Measurements from ENCODE around the gene KRTAP9-6. TPM values are rescaled to one million over a fixed set of nuclear protein-coding genes. Genes with fewer than 3 reads are reported as not detected.
"Not testable (repeated sequence)": the region's sequence is repeated elsewhere in the genome, so short reads cannot be mapped to it uniquely, and the experiment has no call there.

Gene KRTAP9-6
- total RNA-seq, 4 donors from 2014 or later, result not detected

- no peaks in the 10 kb centered on the region for H3K27me3 ChIP-seq
- H3K36me3 ChIP-seq, result no peaks in the 10 kb centered on the region
- TF ChIP-seq, protein P1, sequence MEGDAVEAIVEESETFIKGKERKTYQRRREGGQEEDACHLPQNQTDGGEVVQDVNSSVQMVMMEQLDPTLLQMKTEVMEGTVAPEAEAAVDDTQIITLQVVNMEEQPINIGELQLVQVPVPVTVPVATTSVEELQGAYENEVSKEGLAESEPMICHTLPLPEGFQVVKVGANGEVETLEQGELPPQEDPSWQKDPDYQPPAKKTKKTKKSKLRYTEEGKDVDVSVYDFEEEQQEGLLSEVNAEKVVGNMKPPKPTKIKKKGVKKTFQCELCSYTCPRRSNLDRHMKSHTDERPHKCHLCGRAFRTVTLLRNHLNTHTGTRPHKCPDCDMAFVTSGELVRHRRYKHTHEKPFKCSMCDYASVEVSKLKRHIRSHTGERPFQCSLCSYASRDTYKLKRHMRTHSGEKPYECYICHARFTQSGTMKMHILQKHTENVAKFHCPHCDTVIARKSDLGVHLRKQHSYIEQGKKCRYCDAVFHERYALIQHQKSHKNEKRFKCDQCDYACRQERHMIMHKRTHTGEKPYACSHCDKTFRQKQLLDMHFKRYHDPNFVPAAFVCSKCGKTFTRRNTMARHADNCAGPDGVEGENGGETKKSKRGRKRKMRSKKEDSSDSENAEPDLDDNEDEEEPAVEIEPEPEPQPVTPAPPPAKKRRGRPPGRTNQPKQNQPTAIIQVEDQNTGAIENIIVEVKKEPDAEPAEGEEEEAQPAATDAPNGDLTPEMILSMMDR (IDR thresholded peaks at IDR 0.05), result no peak
- no peak for TF ChIP-seq POLR2A (IDR thresholded peaks at IDR 0.05)
- H3K9me3 ChIP-seq, result no peaks in the 10 kb centered on the region
- no peak overlapping the region for H3K27ac ChIP-seq
- no peak for DNase-seq
- no peaks in the 10 kb centered on the region for H3K4me1 ChIP-seq
- WGBS, 2 donors, result 64 to 90% methylated on average over 2 of the region's 2 CpGs
- intact Hi-C loops (cut with DNase I), result no loop called here
- H3K4me3 ChIP-seq (replicated peaks in 1 of 3), result no peak overlapping the region
Observed at GRCh38 chr17:41263212-41263611, 2.0 kb upstream of the KRTAP9-6 start.

DNA sequence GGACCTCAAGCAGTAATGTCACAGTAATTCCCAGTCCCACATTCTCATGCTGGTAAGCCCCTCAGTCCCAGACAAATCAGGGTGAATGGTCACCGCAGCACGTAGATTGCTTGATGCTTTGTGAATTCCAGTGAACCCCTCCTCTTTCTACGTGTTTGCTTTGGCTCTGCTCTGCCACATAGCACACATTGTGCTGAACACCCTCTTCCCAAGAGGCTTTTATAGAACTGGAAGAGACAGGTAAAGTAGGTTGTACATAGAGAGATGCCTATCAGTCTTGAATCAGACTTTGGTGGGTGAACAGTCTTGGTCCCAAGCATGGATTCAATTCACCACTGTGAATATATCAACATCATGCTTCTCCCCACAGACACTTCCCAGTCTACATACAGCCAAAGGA lies 579 bp upstream of the KRTAP9-6 start:
- DNase-seq, result no peak
- 36 to 47% methylated on average over 3 of the region's 3 CpGs for WGBS, 2 donors
- Histone ChIP-seq H3K4me1 (no peaks in the 10 kb centered on the region), H3K27ac (no peak overlapping the region), H3K36me3 (no peaks in the 10 kb centered on the region), H3K9me3 (no peaks in the 10 kb centered on the region), H3K4me3 (replicated peaks in 1 of 3) (no peak overlapping the region), H3K27me3 (no peaks in the 10 kb centered on the region)
- no peak for TF ChIP-seq POLR2A (IDR thresholded peaks at IDR 0.05)
- TF ChIP-seq, protein P1 (IDR thresholded peaks at IDR 0.05), result no peak
- intact Hi-C loops (cut with DNase I), result no loop called here

DNA sequence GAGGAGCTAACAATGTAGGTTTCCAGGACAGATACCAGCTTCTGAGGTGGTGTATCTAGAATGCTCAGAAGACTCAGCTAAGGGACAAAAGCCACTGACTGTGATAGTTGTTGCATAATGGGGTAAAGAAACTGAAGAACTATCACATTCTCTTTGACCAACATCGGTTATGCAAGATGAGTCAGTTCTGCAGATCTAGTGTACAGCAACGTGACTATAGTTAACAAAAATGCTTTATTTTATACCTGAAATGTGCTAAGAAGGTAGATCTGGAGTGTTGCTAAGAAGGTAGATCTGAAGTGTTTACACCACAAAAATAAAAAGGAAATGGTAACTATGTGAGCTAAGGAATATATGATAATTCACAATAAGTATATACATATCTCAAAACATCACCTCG lies 2.5 kb downstream of the KRTAP9-6 start:
- no CpG with 5 or more reads among the region's 3 CpGs for WGBS, 2 donors
- no peak overlapping the region for H3K27ac ChIP-seq

GRCh38 chr17:41271323-41271722 lies 6.1 kb downstream of the KRTAP9-6 start:
- H3K27me3 ChIP-seq; H3K27ac ChIP-seq; intact Hi-C loops (cut with DNase I); H3K9me3 ChIP-seq; DNase-seq; H3K36me3 ChIP-seq; H3K4me3 ChIP-seq (replicated peaks in 1 of 3); H3K4me1 ChIP-seq: not testable (repeated sequence)
- no CpG with 5 or more reads among the region's 1 CpG for WGBS, 2 donors

More for the DNA sequence above, 2.5 kb downstream of the KRTAP9-6 start:
- H3K4me1 ChIP-seq, result no peaks in the 10 kb centered on the region
- no peak for DNase-seq
- intact Hi-C loops (cut with DNase I), result no loop called here
- no peak overlapping the region for H3K4me3 ChIP-seq (replicated peaks in 1 of 3)
- no peaks in the 10 kb centered on the region for H3K27me3 ChIP-seq
- TF ChIP-seq POLR2A (IDR thresholded peaks at IDR 0.05), result no peak
- TF ChIP-seq, protein P1 (IDR thresholded peaks at IDR 0.05), result no peak
- H3K9me3 ChIP-seq, result no peaks in the 10 kb centered on the region
- no peaks in the 10 kb centered on the region for H3K36me3 ChIP-seq

DNA sequence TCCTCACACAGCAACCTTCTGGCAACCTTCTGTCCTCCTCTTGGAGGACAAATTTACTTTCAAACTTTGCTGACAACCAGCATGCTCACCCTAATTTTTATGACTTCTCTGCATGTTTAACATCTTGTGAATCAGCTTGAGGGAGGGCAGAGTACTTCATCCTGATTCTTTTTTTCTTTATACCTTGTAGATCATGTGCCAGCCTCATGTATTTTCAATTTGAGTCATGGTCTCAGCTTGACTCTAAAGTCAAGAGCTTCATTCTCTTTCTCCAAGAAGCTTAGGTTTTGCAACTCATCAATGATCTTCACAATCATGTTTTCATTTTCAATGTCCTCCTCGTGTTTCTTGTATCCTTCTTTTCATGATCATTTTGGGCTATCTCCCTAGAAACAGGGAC lies 6.7 kb downstream of the KRTAP9-6 start:
- Histone ChIP-seq H3K36me3 (no peaks in the 10 kb centered on the region), H3K4me1 (no peaks in the 10 kb centered on the region), H3K27me3 (no peaks in the 10 kb centered on the region), H3K9me3 (no peaks in the 10 kb centered on the region), H3K4me3 (replicated peaks in 1 of 3) (no peak overlapping the region), H3K27ac (no peak overlapping the region)
- intact Hi-C loops (cut with DNase I), result no loop called here
- WGBS, 2 donors, result no CpG with 5 or more reads among the region's 1 CpG
- DNase-seq, result no peak
- TF ChIP-seq POLR2A (IDR thresholded peaks at IDR 0.05), result no peak
- TF ChIP-seq, protein P1 (IDR thresholded peaks at IDR 0.05), result no peak

GRCh38 chr17:41275648-41276190 lies 10.5 kb downstream of the KRTAP9-6 start, which contains the start of gene KRTAP9-7:
Gene KRTAP9-7, plus strand, starts transcription at chr17:41275698. Its CDS starts 0 bp downstream, at chr17:41275698.
- H3K27me3 ChIP-seq; DNase-seq; intact Hi-C loops (cut with DNase I); H3K27ac ChIP-seq; H3K36me3 ChIP-seq; H3K4me1 ChIP-seq; H3K9me3 ChIP-seq; H3K4me3 ChIP-seq (replicated peaks in 1 of 3): not testable (repeated sequence)
- 67 to 100% methylated on average over 1 to 3 of the region's 3 CpGs for WGBS, 2 donors

All from thyroid gland (tissue), 4 donors.